GM19099 (cell line): ENCODE data around the gene GPR62.

Source experiments
- POLR2A ChIP-seq: IDR thresholded peaks from 3 replicates; pipeline ENCODE4 v1.6.1; 2011; ENCODE audit warnings: low read depth; ENCODE audit not compliant: insufficient read length; ENCODE audit errors: extremely low read depth

Gene GPR62

GRCh38 chr3:51983578-51984268, 28.5 kb downstream of the GPR62 start:
- TF ChIP-seq POLR2A = no peak

GRCh38 chr3:51984269-51984647, 29.1 kb downstream of the GPR62 start:
- no peak for TF ChIP-seq POLR2A

GRCh38 chr3:51985063-51985462, 29.9 kb downstream of the GPR62 start:
- no peak for TF ChIP-seq POLR2A

GRCh38 chr3:51986010-51986947, 31.1 kb downstream of the GPR62 start:
- TF ChIP-seq POLR2A = no peak

GRCh38 chr3:51987568-51987967, 32.4 kb downstream of the GPR62 start:
- no peak for TF ChIP-seq POLR2A

GRCh38 chr3:51988286-51989146, 33.3 kb downstream of the GPR62 start:
- no peak for TF ChIP-seq POLR2A

- TF ChIP-seq POLR2A = peak; percentile 54
Measured at GRCh38 chr3:51992017-51992682, 37.0 kb downstream of the GPR62 start.

GRCh38 chr3:51994530-51994929, 39.3 kb downstream of the GPR62 start:
- TF ChIP-seq POLR2A = no peak

- peak; percentile 97 for TF ChIP-seq POLR2A
Measured at GRCh38 chr3:51995346-51996163, 40.4 kb downstream of the GPR62 start, which contains the start of gene RPL29. RPL29 (minus strand) TSS chr3:51995895; CDS start chr3:51995461, 434 bp downstream.

- TF ChIP-seq POLR2A = no peak
Measured at GRCh38 chr3:51997172-51997571, 42.0 kb downstream of the GPR62 start.

GRCh38 chr3:51997935-51998596, 42.9 kb downstream of the GPR62 start:
- TF ChIP-seq POLR2A = no peak

GRCh38 chr3:51998774-51999173, 43.6 kb downstream of the GPR62 start:
- no peak for TF ChIP-seq POLR2A

- no peak for TF ChIP-seq POLR2A
Measured at GRCh38 chr3:51999846-52000245, 44.7 kb downstream of the GPR62 start.

GRCh38 chr3:52001443-52001974, 46.3 kb downstream of the GPR62 start:
- TF ChIP-seq POLR2A = no peak
